Gastroesophageal sphincter (tissue), 4 donors: ENCODE results near the gene CAPN2. TPM values are rescaled to one million over a fixed set of nuclear protein-coding genes. Genes with fewer than 3 reads are reported as not detected.
A peak's percentile ranks its signal among the peaks of the same experiment; 100 is the strongest.

Experiments used
- ATAC-seq: fragments of 150-250 bp; one replicate; pipeline ENCODE4 v1.9.1; 2016; ENCODE audit warnings: mild to moderate bottlenecking, moderate library complexity
- H3K27ac ChIP-seq, 4 donors: fragments of 200-600 bp; sonication (generic) in 3 of 4; 1 replicate in 3 of 4; 2 replicates in 1 of 4; pipeline ENCODE4 v1.5.1; 2016 to 2019
- H3K27me3 ChIP-seq: fragments of 200-600 bp; sonication (generic); one replicate; pipeline ENCODE4 v1.5.1; 2019
- H3K36me3 ChIP-seq, 2 donors: fragments of 200-600 bp; sonication (generic); one replicate each; pipeline ENCODE4 v1.5.1; 2019; ENCODE audit warnings: control low read depth in 1 of 2
- H3K4me1 ChIP-seq, 3 donors: fragments of 200-600 bp; sonication (generic); 1 replicate in 2 of 3; 2 replicates in 1 of 3; pipeline ENCODE4 v1.5.1; 2016 to 2019; ENCODE audit warnings: control low read depth in 2 of 3
- H3K4me3 ChIP-seq, 2 donors: fragments of 200-600 bp; sonication (generic); one replicate each; pipeline ENCODE4 v1.5.1; 2019; ENCODE audit warnings: mild to moderate bottlenecking in 1 of 2, moderate library complexity in 1 of 2
- H3K9me3 ChIP-seq, 3 donors: fragments of 200-600 bp; sonication (generic); one replicate each; pipeline ENCODE4 v1.5.1; 2017 to 2019; ENCODE audit warnings: control low read depth in 2 of 3
- EP300 ChIP-seq: sonication (generic); formaldehyde crosslinking; IDR thresholded peaks from one replicate; pipeline ENCODE4 v1.6.1; 2017; ENCODE audit warnings: antibody characterized with exemption, mild to moderate bottlenecking
- POLR2A ChIP-seq, 2 donors: fragments of 450-650 bp; IDR thresholded peaks; one replicate each; pipeline ENCODE4 v1.6.1; 2017; ENCODE audit warnings: antibody characterized with exemption in 2 of 2, mild to moderate bottlenecking in 2 of 2, moderate library complexity in 1 of 2
- POLR2AphosphoS5 ChIP-seq: sonication (generic); formaldehyde crosslinking; IDR thresholded peaks from one replicate; pipeline ENCODE4 v1.6.1; 2017; ENCODE audit warnings: antibody characterized with exemption
- WGBS, 2 donors: methylation state at CpG; one replicate each; pipeline ENCODE4 v1.1.5; 2018; ENCODE audit warnings: low coverage in 1 of 2; 5-methylcytosine and 5-hydroxymethylcytosine counted together
- total RNA-seq, 4 donors: library from RNA; depleted of rRNA; stranded (reverse); fragments of >200 nt; gene quantifications; one replicate each; pipeline ENCODE4 v1.1.0, GENCODE V29; 2016
- TF ChIP-seq, protein P1 (sequence below), 4 experiments: fragments of 200-600 bp in 2 of 4; fragments of 450-650 bp in 2 of 4; sonication (generic) in 1 of 4; IDR thresholded peaks; one replicate each; pipeline ENCODE4 v1.5.1; 2017 to 2019; ENCODE audit warnings: antibody characterized with exemption in 4 of 4, mild to moderate bottlenecking in 2 of 4, moderate library complexity in 2 of 4

CAPN2 gene
- total RNA-seq, 4 donors from 2014 or later, result 140 to 174 (median 149) TPM

DNA sequence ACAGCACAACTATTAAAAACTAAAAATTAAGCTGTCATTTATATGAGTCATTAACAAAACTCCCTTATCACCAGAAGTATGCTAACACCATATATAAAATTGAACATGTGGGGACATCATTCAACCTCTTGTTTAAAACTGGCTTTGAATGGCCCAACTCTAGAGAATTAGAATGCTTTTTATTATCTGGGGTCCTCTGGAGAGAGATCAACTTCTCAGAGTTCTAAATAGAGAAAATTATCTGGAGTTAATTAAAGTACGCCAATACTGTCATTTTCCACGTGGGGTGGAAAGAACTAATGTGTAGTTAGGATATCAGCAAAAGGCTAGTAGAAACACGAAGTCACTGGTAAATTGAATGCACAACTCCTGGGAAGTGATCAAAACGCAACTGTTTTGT, 21.2 kb upstream of the CAPN2 start:
- TF ChIP-seq POLR2AphosphoS5, result no peak
- TF ChIP-seq POLR2A (IDR thresholded peaks at IDR 0.05), result no peak
- TF ChIP-seq EP300, result no peak
- TF ChIP-seq, protein P1, sequence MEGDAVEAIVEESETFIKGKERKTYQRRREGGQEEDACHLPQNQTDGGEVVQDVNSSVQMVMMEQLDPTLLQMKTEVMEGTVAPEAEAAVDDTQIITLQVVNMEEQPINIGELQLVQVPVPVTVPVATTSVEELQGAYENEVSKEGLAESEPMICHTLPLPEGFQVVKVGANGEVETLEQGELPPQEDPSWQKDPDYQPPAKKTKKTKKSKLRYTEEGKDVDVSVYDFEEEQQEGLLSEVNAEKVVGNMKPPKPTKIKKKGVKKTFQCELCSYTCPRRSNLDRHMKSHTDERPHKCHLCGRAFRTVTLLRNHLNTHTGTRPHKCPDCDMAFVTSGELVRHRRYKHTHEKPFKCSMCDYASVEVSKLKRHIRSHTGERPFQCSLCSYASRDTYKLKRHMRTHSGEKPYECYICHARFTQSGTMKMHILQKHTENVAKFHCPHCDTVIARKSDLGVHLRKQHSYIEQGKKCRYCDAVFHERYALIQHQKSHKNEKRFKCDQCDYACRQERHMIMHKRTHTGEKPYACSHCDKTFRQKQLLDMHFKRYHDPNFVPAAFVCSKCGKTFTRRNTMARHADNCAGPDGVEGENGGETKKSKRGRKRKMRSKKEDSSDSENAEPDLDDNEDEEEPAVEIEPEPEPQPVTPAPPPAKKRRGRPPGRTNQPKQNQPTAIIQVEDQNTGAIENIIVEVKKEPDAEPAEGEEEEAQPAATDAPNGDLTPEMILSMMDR (IDR thresholded peaks at IDR 0.05), result no peak
- Histone ChIP-seq H3K4me3 (no peak overlapping the region), H3K36me3 (no peaks in the 10 kb centered on the region), H3K9me3 (no peaks in the 10 kb centered on the region), H3K27ac (no peak overlapping the region), H3K27me3 (peaks cover 7% of the 10 kb centered on the region), H3K4me1 (no peaks in the 10 kb centered on the region)
- no peak for ATAC-seq
- 72 to 76% methylated on average over 4 of the region's 4 CpGs for WGBS, 2 donors

DNA sequence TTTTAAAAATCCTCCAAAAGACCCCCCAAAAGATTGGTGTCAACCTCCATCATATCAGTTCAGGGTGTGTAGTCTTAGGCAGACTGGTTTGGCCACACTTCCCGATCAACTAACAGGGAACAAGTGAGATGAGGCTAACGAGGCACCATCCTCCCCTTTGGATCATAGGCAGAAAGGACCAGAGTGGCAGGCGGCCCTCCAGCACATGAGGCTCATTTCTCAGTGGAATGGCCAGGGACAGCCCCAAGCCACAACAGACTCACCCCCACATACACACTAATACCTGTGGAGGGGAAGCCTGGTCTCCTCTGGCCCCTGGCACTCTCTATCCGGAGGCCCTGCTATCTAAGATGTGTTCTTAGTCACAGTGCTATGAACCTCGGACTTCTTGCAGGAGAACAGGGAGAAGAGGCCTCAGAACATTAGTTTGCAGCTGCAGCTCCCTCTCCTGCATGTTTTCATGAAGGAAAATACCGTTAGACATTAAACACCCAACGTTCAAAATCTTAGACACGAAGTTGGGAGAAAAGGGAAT, 17.3 kb upstream of the CAPN2 start:
- no peak for ATAC-seq
- Histone ChIP-seq H3K4me3 (no peak overlapping the region), H3K27ac (no peak overlapping the region), H3K9me3 (no peaks in the 10 kb centered on the region), H3K36me3 (no peaks in the 10 kb centered on the region), H3K4me1 (peaks cover 0 to 7% (median 0%) of the 10 kb centered on the region in 3 donors), H3K27me3 (no peaks in the 10 kb centered on the region)
- TF ChIP-seq EP300, result no peak
- TF ChIP-seq, protein P1 (IDR thresholded peaks at IDR 0.05), result no peak
- TF ChIP-seq POLR2AphosphoS5, result no peak
- TF ChIP-seq POLR2A (IDR thresholded peaks at IDR 0.05), result no peak
- 51 to 85% methylated on average over 2 to 8 of the region's 8 CpGs for WGBS, 2 donors

DNA sequence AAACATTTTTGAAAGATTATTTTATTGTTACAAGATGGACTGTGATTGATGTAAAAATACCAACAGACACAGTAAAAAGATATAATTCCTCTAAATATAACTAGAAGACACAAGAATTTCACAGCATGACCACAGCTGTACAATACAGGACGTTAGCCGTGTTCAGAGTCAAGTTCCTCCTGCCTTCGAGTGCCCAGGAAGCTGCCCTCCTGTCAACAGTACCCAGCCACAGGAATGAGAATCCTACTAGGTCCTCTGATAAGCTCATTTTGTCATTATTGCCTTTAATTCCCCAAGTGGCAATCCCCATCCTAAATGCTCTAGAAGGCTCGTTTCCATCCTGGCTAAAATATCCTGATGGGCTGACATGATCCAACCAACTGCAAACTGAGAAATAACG, 16.4 kb upstream of the CAPN2 start:
- TF ChIP-seq, protein P1 (IDR thresholded peaks at IDR 0.05), result no peak
- TF ChIP-seq EP300 (no peak), POLR2A (IDR thresholded peaks at IDR 0.05) (no peak), POLR2AphosphoS5 (no peak)

DNA sequence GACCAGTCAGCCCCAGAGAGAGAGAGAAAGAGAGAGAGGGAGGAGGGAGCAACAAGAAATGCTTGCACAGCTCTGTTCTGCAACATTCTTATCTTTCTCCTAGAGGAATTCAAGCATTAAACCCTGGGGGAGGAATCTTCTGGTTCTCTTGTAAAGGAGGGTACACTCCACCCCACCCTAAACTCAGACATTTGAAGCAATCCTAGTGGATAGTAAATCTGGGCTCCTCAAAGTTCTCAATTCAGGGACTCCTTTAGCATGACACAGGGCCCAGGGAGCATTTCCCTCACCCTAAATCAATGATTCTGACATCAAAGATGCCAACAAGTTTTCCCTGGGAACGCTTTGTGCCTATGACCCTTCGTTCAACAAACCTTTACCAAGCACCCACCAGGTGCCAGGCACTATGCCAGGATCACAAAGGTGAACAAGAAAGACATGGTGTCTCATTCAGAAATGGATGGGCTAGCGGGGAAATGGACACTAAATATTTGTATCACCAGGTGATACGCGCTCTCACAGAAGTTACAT, 11.9 kb upstream of the CAPN2 start:
- WGBS, 2 donors, result 40 to 76% methylated on average over 1 to 4 of the region's 5 CpGs
- peaks cover 0 to 34% (median 17%) of the 10 kb centered on the region in 3 donors for H3K4me1 ChIP-seq
- H3K27me3 ChIP-seq, result no peaks in the 10 kb centered on the region
- peak overlapping the region; percentile 74 to 89 (median 86) for H3K27ac ChIP-seq
- ATAC-seq, result no peak
- H3K36me3 ChIP-seq, result no peaks in the 10 kb centered on the region
- TF ChIP-seq POLR2A (IDR thresholded peaks at IDR 0.05), result no peak
- H3K9me3 ChIP-seq, result no peaks in the 10 kb centered on the region
- H3K4me3 ChIP-seq, result no peak overlapping the region

More for the DNA sequence above, 16.4 kb upstream of the CAPN2 start:
- Histone ChIP-seq H3K4me3 (no peak overlapping the region), H3K9me3 (no peaks in the 10 kb centered on the region), H3K27me3 (no peaks in the 10 kb centered on the region), H3K27ac (no peak overlapping the region), H3K4me1 (peaks cover 0 to 16% (median 4%) of the 10 kb centered on the region in 3 donors), H3K36me3 (no peaks in the 10 kb centered on the region)
- WGBS, 2 donors, result 77 to 78% methylated on average over 3 to 4 of the region's 5 CpGs
- no peak for ATAC-seq

DNA sequence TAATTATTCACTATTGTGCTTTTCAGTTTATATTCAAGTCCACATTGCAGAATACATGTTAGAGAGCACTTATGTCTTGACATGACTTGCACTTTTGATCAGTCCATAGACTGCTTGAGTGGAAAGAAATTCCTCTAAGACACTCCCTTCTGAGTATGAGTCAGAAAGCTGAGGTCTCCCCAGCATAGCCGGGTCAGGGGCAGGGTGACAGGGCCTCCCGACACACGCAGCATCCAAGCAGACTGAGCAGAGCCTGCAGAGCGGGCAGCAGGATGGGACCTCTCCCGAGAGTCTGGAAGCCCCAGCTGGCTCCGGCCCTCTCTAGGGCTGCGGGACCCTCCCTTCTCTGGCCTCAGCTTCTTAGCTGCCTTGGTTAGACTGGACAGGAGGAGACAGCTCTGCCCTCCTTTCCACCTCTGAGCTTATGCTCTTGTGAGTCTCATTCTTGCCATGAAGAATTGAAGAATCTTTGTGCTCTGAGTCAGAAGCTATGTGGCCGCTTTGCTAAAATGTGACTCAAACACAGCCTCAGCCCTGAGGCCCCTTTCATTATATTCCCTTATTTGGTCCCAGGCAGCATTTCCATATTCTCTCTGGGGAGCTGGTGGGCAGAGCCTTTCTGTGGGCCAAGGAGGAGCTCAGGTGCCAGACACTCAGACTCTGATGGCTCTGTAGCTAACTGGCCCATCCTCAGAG, 11.2 kb upstream of the CAPN2 start:
- no peaks in the 10 kb centered on the region for H3K27me3 ChIP-seq
- ATAC-seq, result peak; percentile 71
- 2 to 10% methylated on average over 2 to 6 of the region's 8 CpGs for WGBS, 2 donors

More for the DNA sequence above, 11.2 kb upstream of the CAPN2 start:
- H3K9me3 ChIP-seq, result no peaks in the 10 kb centered on the region
- no peaks in the 10 kb centered on the region for H3K36me3 ChIP-seq
- peak overlapping the region; percentile 74 to 89 (median 86) for H3K27ac ChIP-seq
- no peak overlapping the region for H3K4me3 ChIP-seq
- no peak for TF ChIP-seq POLR2A (IDR thresholded peaks at IDR 0.05)
- TF ChIP-seq, protein P1 (IDR thresholded peaks at IDR 0.05), result no peak
- peak; percentile 53 for TF ChIP-seq POLR2AphosphoS5
- no peak for TF ChIP-seq EP300
- H3K4me1 ChIP-seq, result peaks cover 1 to 41% (median 21%) of the 10 kb centered on the region in 3 donors
